Cardiac septum (tissue), 1 donor: ENCODE data around the gene EVX1. TPM values are rescaled to one million over a fixed set of nuclear protein-coding genes. Genes with fewer than 3 reads are reported as not detected.

Experiments used
- DNase-seq: peaks from one replicate; pipeline ENCODE4 v3.0.0-alpha.2; 2020; ENCODE audit warnings: low spot score
- intact Hi-C: fragments of 100-400 bp; cut with DNase I; formaldehyde crosslinking; loops from one replicate; pipeline ENCODE4 v1.14.0; 2022
- long read RNA-seq: library from polyadenylated mRNA; unstranded; transcript quantifications from one replicate; pipeline ENCODE4 v2.0.0, GENCODE V29; 2021
- total RNA-seq: library from RNA; stranded (reverse); fragmentation: NEBNext Ultra II Directional; extraction: Animal tissue kit (Norgen Biotek cat#: 25700); gene quantifications from one replicate; pipeline ENCODE4 v1.2.1, GENCODE V29; 2021
- donor health status: DM: no; HTN: no; CAD: no.

The EVX1 gene
- total RNA-seq, result not detected
- long read RNA-seq, result 0 reads

DNA sequence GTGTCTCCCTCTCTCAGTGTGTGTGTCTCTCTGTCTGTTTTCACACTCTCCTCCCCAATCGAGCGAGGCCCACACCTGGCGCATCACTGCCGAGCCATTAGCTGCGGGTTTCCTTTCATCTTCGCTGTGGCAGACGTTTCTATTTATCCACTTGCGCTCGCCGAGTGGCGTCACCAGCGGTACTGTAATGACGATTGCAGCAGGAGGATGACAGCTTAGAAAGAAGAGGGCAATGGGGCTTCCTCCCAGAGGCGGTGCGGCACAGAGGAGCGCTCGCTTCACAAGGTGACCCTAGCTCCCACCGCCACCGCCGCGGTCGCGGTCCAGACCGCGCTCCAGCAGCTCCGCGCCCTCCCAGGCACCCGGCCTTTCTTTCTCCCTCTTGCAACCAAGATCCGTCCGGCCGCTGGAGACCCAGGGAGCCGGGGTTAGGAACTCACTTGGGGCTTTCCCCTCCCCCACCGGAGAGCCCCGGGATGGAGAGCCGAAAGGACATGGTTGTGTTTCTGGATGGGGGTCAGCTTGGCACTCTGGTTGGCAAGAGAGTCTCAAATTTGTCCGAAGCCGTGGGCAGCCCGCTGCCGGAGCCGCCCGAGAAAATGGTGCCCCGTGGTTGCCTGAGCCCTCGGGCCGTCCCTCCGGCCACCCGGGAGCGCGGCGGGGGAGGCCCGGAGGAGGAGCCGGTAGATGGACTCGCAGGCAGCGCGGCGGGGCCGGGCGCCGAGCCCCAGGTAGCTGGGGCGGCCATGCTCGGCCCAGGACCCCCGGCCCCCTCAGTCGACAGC lies at the start of gene EVX1:
Gene EVX1, plus strand, starts transcription at position 248 of the 785 bp plus-strand sequence. Its CDS starts 229 bp downstream, at position 477.
- intact Hi-C loops, result no loop called here
- no peak for DNase-seq

DNA sequence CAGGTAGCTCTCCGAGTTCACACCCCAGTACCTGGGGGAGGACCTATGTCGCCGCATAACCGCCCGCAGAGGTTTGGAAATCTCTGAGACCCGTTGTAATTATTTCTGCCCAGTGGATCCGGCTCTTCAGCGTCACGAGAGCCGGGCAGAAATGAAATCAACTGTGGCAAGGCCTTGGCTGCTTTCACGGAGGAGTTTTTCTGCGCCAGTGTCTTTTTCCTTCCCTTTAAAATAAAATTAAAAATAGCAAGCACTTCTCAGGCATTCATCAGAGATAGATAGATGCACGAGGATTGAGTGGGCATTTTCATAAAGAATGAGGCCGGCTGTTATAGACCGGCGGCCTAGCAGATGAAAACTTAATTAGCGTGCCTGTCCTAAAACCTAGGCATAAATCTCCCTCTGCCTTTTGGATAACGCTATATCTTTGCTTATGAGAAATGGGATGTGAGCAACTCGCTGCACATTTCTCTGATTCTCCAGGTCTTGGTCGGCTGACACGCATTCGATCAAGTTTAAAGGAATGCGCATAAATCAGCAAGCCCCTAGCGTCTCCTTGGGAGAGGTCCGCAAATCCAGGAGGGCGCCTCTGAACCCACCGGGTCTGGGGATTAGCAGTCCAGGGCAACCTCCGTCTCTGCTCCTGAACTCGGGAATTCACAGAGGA lies 49.1 kb upstream of the EVX1 start:
- intact Hi-C loops, result loop anchor here (10.0 kb wide), 1 partner anchor 901 kb away; no protein-coding TSS in a partner anchor
- no peak for DNase-seq

DNA sequence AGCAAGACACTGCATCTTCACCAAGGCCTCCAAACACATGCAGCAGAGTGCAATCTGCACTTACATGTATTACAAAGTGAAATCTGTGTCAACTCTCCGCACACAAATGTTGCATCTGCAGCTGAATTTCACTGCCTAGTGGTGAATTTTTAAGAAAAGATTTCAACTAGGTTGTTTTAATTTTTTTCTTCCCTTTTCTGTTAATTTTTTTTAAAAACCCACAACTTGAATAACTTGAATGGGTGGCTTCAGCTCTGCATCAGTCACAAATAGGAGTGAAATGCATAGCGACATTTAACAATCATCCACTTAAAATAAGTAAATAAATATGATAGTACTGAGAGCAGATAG lies 48.6 kb upstream of the EVX1 start:
- no peak for DNase-seq
- intact Hi-C loops, result loop anchor here (10.0 kb wide), 1 partner anchor 901 kb away; no protein-coding TSS in a partner anchor

DNA sequence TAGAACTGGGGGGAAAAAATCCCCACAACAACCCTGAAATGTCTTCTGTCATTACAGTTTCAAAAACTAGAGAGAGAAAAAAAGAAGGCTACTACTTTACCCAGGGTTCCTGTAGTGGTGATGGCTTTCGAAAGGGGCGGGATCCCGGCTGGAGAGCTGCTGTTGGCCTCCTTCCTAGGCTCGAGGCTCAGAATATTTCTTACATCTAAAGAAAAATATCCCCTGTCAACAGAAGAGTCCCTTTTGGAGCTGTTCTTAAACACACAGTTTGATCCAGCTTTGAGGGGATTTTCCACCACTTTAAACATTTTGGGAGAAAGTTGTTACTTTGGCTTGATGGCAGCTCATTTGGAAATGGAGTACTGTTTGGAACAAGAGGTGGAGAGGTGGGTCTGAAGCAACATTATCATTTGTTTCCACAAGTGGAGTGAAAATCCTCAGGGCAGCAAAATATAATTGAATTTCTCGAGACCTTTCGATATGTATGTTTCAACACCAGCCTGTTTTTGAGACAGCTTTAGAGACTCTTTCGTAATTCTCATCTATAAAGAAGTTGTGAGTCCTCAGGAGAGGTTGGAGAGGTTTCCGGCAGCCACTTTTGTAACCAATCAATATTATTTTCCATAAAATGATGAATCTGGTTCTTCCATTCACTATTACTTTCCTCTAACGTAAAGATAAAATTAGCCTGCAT lies 47.8 kb upstream of the EVX1 start:
- intact Hi-C loops, result loop anchor here (5.0 to 10.0 kb wide), 3 partner anchors 727 to 900 kb away; no protein-coding TSS in a partner anchor
- no peak for DNase-seq

DNA sequence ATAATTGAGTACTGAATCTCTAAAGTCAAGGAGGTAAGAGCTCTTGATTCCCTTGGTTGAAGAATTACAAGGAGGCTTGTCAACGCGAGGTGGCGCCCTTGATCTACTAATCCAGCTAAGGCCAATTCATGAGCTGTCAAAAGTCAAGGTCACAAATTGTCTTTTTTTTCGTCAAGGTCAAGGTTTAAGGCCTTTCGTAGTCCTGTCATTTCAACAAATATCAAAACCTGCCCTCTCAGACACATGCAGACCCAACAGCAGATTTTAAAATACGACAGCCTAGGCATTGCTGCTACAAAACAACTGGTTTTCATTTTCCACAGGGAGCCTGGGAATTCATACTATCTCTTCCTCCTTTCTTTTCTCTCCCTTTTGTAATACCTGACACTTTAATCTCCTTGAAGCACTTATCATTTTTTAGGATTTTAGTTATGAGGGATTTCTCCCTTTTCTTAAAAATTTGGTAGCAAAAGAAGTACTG lies 46.3 kb upstream of the EVX1 start:
- intact Hi-C loops, result loop anchor here (5.0 to 10.0 kb wide), 3 partner anchors 726 to 898 kb away; no protein-coding TSS in a partner anchor
- peak; percentile 86 for DNase-seq

DNA sequence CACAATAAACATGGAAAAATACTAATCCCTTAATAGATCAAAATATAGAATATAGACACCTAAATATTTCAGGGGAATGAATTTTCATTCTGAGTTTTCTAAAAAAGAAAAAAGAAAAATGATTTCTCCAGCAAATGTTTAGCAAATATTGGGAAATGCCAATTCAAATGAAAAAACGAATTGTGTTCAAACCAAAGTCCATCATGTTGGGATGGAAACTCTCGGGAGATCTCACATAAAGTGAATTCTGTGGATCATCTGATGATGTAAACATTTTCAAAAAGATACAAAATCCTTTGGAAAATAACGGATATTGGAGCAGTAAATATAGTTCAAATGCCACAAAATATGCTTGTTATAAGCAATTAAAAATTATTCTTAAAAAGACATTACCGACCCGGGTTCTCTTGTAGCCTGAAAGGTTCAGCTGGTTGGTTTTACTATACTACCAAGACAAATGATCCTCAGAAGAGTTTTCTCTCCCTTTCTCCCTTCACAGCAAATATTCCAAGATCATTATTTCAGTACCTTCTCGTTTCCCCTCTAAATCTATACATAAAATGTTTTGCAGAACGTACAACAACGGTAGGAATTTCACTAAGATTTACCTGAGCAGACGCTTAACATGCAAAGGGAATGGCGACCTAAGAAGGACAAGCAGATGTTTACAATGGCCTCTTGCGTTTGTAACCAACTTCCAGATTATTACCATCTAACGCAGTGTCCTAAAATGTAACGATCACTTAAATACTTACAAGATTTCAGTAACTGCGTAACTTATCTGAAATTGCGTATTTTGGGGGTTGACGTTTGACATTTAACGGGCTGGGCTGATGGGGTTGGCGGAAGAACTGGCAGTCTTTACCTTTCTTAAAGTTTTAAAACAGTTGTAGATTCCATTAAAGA lies 45.2 kb upstream of the EVX1 start:
- intact Hi-C loops, result loop anchor here (5.0 to 10.0 kb wide), 3 partner anchors 725 to 897 kb away; no protein-coding TSS in a partner anchor
- no peak for DNase-seq

DNA sequence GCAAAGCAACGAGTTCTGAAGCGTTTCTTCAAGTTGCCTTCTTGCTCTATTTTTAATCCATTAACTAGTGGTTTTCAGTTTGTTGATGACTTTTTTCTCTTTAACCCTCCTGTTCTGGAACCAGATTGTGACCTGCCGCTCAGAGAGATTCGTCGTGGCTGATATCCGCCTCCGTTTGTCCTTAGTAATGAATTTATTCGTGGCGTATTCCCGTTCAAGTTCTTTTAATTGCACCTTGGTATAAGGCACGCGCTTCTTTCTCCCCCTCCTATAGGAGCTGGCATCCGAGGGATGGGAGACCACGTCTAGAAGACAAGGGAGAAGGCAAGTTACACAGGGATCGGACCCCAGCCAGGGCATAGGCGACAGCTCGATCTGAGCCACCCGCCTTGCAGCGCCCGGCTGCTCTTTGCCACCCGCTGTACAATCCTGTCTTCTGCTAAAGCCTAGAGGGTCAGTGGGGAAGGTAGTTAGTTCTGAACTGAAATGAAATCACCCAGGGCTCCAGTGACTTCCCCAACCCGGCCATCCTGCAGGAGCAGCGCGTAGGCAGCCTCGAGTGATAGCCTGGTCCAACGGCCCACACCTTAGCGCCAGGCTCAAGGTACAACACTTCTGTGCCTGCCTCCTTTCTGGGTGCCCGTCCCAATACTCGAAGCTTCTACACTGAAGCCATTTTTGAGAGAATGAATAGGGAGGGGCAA lies 44.3 kb upstream of the EVX1 start:
- intact Hi-C loops, result loop anchor here (5.0 to 10.0 kb wide), 3 partner anchors 724 to 897 kb away; no protein-coding TSS in a partner anchor
- DNase-seq, result no peak

DNA sequence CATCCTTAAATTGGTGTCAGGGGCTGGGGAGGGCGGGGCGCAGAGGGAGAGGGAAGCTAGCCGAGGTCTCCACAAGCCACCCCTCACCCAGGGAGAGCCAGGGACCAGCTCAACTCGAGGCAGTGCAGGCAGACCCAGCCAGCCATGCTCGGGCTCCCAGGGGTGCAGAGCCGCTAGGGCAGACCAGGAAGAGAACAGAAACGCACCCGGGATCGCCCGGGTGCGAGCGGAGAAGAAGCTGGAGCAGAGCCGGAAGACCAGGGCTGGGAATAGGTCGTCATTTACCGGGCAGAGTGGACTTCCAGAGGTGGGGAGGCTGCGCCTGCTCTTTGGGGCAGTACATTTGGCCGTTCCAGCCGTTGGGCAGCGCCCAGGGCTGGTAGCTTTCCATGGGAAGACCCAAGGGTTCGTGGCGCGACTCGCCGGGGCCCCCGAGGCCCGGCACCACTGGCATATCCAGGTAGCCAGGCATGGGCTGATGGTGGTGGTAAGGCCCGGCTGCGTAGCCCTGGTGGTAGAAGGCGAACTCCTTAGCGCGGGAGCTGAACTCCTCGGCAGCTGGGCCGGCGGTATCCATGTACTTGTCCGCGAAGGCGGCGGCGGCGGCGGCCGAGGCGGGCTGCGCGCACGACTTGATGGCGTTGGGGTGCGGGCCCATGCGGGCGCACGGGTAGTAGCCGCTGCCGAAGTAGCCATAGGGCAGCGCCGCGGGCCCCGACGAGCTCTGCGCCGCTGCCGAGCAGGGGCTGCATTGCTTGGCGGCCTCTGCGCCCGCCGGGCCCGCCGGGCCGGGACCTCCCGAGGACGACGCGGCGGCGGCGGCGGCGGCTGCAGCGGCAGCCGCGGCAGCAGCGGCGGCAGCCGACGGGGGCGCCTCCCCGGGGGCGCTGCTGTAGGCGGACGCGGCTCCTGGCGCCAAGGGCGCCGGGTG lies 43.5 kb upstream of the EVX1 start:
- intact Hi-C loops, result loop anchor here (5.0 to 10.0 kb wide), 3 partner anchors 723 to 896 kb away; no protein-coding TSS in a partner anchor
- DNase-seq, result peak; percentile 55

DNA sequence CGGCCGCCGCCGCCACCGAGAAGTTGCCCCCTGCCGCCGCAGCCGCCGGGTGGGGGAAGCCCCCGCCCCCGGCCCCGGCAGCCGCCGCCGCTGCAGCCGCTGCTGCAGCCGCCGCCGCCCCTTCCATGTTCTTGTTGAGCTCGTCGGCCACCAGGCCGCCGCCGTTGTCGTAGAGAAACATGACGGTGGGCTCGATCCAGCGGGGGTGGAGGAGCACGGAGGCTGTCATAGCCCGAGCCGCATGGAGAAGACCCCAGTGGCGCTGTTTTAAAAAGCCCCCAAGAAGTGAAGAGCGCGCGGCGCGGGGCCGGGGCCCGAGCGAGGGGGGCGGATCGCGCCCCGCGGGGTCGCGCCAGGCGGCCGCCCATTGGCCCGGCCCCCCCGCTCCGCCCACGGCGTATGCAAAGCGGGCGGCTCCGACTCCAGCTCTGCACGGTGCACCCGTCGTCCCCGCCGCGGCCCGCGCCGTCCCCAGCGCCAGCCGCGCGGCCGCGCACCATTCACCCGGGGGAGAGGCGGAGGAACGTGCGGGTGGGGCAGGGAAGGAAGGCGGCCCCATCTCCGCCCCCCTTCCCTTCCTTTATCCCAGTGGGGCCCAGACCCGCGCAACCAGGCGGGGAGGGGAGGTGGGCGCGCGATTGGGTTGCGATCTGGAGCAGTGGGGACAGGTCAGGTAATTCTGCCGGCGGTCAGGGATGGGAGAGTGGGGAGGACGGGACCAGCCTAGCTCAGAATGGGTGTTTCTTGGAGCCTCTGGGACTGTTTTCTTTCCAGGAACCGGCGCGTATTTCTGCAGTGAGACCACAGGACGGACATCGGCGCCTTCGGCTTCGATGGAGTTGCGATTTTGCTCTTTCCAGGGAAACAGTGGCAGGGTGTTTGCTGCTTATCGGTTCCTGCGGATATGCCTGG lies 42.5 kb upstream of the EVX1 start, which contains the start of gene HOXA13:
Gene HOXA13, minus strand, starts transcription at position 243 of the 912 bp plus-strand sequence. Its CDS starts 14 bp downstream, at position 229.
- intact Hi-C loops, result loop anchor here (5.0 to 10.0 kb wide), 3 partner anchors 722 to 895 kb away; no protein-coding TSS in a partner anchor
- DNase-seq, result peak; percentile 61

DNA sequence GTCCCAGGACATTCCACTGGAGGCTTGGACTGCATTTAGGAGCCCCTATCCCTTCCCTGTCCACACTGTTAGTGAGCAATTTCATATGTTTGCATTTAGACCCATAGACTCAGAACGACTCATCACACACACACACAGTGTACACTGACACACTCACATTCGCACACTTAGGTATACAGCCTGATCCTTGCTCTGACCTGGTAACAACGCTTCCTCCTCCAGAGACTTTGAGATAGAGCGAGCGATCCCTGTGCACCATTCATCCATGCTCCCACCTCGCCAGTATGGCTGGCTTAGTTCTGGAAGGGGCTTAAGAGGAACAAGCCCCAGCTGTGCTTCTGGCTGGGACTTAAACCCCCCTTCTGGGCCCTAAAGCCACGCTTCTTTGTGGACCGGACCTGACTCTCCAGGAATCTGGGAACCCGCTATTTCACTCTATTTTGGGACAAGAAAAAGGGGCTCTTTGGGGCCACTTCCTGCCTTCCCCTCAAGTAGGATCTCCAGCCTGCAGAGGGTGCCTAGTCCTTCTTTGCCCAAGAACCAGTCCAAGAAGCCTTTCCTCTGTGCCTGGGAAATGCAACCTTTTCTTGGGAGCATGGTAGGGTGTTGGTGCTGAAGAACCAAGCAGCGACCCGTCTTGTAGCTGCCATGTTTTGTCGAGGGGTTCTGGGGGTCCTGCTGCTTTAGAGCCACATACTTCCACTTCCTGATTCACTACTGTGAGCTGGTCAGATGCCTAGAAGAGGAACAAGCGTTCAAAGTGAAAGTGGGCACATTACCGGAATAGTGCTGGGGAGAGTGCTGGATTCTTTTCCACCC lies 41.6 kb upstream of the EVX1 start:
- DNase-seq, result peak; percentile 44
- intact Hi-C loops, result no loop called here

DNA sequence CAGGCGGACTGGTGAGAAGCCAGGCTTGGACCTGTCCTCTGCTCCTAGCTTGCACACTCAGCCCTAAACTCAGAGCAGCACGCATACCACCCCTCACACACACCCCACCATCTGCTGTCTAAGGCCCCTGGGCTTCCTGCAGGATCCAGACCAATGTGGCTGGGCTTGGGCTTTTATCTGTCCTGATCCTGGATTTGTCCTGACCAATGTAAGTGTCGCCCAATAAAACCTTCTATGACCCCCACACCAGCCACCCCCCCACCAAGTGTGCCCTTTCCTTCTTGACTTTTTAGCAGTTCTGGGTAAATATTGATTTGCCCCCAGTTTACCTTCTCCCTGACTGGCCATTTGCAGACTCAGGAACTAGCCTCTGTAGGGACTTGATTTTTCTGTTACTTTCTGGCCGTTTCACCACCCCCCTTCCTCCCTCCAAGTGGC lies 41.0 kb upstream of the EVX1 start:
- intact Hi-C loops, result no loop called here
- DNase-seq, result peak; percentile 54

DNA sequence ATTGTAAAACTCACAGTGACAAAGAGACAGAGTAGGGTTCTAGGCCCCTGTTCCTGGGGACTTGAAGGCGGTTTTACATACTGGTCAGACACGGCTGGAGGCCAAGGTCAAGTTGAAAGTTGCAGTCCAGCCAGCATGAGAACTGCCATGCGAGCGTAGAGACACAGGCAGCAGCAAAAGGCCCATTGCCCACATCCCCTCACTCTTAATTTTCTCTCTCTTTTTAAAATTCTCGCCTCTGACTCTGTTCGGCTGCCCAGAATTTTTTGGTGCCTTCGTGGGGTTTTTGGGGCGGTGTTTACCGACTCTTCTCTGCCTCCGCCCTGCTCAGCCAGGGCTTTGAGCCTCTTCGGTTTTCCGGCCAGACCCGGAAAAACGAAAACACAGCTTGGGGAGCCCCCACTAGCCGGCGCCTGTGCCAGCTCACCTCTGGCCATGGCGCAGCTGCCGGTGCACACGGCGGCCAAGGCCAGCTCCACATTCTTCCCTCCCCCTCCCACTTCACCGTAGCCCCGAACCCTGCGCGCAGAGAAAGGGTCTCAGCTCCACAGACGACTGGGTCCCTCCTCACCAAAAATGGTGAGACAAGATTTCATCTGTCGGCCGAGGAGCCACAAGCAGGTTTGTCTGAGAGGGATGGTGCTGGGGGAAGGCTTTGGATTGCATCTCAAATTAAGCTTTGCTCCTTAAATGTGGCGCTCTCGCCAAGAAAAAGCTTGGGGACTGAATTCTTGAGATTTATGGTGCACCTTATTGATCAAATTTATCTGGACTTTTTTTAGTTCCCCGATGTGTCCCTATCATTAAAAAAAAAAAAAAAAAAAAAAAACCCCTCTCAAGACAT lies 40.4 kb upstream of the EVX1 start:
- peak; percentile 66 for DNase-seq
- intact Hi-C loops, result no loop called here

DNA sequence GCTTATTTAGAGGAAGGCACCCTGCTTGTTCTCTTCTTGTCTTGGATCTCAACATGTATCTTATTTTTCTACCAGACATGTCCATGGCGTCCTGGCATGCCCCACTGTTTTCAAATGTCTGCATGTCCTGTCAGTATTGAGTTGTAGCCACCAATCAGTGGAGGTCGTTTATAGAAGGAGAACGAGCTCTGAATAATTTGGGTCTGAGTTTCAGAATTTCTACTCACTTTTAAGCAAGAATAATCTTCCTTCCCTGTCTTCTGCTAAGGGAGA lies 39.8 kb upstream of the EVX1 start:
- DNase-seq, result no peak
- intact Hi-C loops, result no loop called here

DNA sequence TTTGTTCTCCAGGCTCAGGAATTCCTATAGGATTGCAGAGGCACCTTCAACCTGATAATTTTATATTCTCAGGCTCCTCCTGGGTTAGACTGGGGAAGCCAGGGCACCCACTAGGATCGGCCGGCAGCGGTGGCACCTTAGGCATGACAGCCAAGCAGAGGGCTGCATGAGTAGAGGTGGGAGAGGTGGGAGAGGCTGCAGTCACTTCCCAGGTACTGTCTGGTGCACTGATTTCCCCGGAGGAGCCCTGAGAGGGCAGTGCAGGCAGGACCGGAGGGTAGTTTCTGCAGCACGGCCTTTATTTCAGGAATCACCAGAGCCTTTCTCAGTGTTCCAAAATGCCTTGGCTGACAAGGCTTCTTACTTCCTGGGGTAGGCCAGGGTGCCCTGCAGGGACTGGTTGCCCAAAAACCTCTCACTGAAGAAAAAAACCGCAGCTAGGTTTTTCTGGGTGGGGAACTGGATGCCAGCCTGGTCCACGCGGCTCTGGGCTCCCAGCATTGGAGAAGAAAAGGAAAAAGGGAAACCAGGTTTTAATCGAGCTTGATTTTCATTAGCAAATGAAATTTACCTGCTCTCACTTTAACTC lies 39.1 kb upstream of the EVX1 start:
- intact Hi-C loops, result no loop called here
- no peak for DNase-seq
